ENCODE measurements around the gene TRPC4.

TRPC4 gene

GRCh38 chr13:37640499-37640898 lies 229.1 kb downstream of the TRPC4 start:
- H3K27me3 ChIP-seq (ENCODE audit: low read depth, low read length) = no peaks in the 10 kb centered on the region
- H3K9me3 ChIP-seq (ENCODE audit: insufficient read depth, low read length) = no peaks in the 10 kb centered on the region
- H3K4me2 ChIP-seq (ENCODE audit: low read length) = no peak overlapping the region
- no peak overlapping the region for H3K9ac ChIP-seq (ENCODE audit: low read length)
- H3K4me1 ChIP-seq (ENCODE audit: low read length) = peaks cover 19% of the 10 kb centered on the region
- H3K27ac ChIP-seq (ENCODE audit: low read length) = no peak overlapping the region
- H2AFZ ChIP-seq (ENCODE audit: low read depth, low read length) = no peak overlapping the region
- no peaks in the 10 kb centered on the region for H3K36me3 ChIP-seq (replicated peaks; ENCODE audit: low read depth, low read length)
- H4K20me1 ChIP-seq (ENCODE audit: insufficient read depth, low read length) = no peaks in the 10 kb centered on the region
- TF ChIP-seq EZH2phosphoT487 (IDR thresholded peaks at IDR 0.05; ENCODE audit: low read depth) = no peak
- TF ChIP-seq CTCF (IDR thresholded peaks at IDR 0.05; ENCODE audit: low read depth, low read length) = peak; percentile 61
- no peaks in the 10 kb centered on the region for H3K79me2 ChIP-seq (ENCODE audit: low read length)
- H3K4me3 ChIP-seq (ENCODE audit: low read length) = no peak overlapping the region

GRCh38 chr13:37636701-37637100 lies 232.9 kb downstream of the TRPC4 start:
- H3K79me2 ChIP-seq (ENCODE audit: low read length) = no peaks in the 10 kb centered on the region
- peak overlapping the region; percentile 28; the same call in 1 of the 2 replicates for H2AFZ ChIP-seq (ENCODE audit: low read depth, low read length)
- no peaks in the 10 kb centered on the region for H3K36me3 ChIP-seq (replicated peaks; ENCODE audit: low read depth, low read length)
- H3K9ac ChIP-seq (ENCODE audit: low read length) = no peak overlapping the region
- peaks cover 19% of the 10 kb centered on the region for H3K4me1 ChIP-seq (ENCODE audit: low read length)
- no peak overlapping the region for H3K27ac ChIP-seq (ENCODE audit: low read length)
- peak overlapping the region; percentile 42 for H3K4me2 ChIP-seq (ENCODE audit: low read length)
- no peaks in the 10 kb centered on the region for H4K20me1 ChIP-seq (ENCODE audit: insufficient read depth, low read length)
- no peak for TF ChIP-seq CTCF (IDR thresholded peaks at IDR 0.05; ENCODE audit: low read depth, low read length)
- H3K4me3 ChIP-seq (ENCODE audit: low read length) = peak overlapping the region; percentile 37
- H3K27me3 ChIP-seq (ENCODE audit: low read depth, low read length) = no peaks in the 10 kb centered on the region
- no peaks in the 10 kb centered on the region for H3K9me3 ChIP-seq (ENCODE audit: insufficient read depth, low read length)

GRCh38 chr13:37632294-37632693 lies 237.3 kb downstream of the TRPC4 start:
- Histone ChIP-seq H2AFZ (ENCODE audit: low read depth, low read length) (no peak overlapping the region), H3K27me3 (ENCODE audit: low read depth, low read length) (no peaks in the 10 kb centered on the region), H3K27ac (ENCODE audit: low read length) (no peak overlapping the region), H3K9ac (ENCODE audit: low read length) (no peak overlapping the region), H4K20me1 (ENCODE audit: insufficient read depth, low read length) (no peaks in the 10 kb centered on the region), H3K4me3 (ENCODE audit: low read length) (no peak overlapping the region), H3K9me3 (ENCODE audit: insufficient read depth, low read length) (no peaks in the 10 kb centered on the region), H3K36me3 (replicated peaks; ENCODE audit: low read depth, low read length) (no peaks in the 10 kb centered on the region), H3K4me2 (ENCODE audit: low read length) (no peak overlapping the region), H3K4me1 (ENCODE audit: low read length) (peaks cover 8% of the 10 kb centered on the region; the same call in 1 of the 2 replicates), H3K79me2 (ENCODE audit: low read length) (no peaks in the 10 kb centered on the region)
- TF ChIP-seq EZH2phosphoT487 (IDR thresholded peaks at IDR 0.05; ENCODE audit: low read depth) = no peak
- TF ChIP-seq CTCF (IDR thresholded peaks at IDR 0.05; ENCODE audit: low read depth, low read length) = no peak

- H2AFZ ChIP-seq (ENCODE audit: low read depth, low read length) = no peak overlapping the region
- H3K9ac ChIP-seq (ENCODE audit: low read length) = no peak overlapping the region
- H3K36me3 ChIP-seq (replicated peaks; ENCODE audit: low read depth, low read length) = no peaks in the 10 kb centered on the region
- TF ChIP-seq EZH2phosphoT487 (IDR thresholded peaks at IDR 0.05; ENCODE audit: low read depth) (no peak), CTCF (IDR thresholded peaks at IDR 0.05; ENCODE audit: low read depth, low read length) (no peak)
- H3K79me2 ChIP-seq (ENCODE audit: low read length) = no peaks in the 10 kb centered on the region
- H3K4me1 ChIP-seq (ENCODE audit: low read length) = no peaks in the 10 kb centered on the region
- no peaks in the 10 kb centered on the region for H3K9me3 ChIP-seq (ENCODE audit: insufficient read depth, low read length)
- H4K20me1 ChIP-seq (ENCODE audit: insufficient read depth, low read length) = no peaks in the 10 kb centered on the region
- no peaks in the 10 kb centered on the region for H3K27me3 ChIP-seq (ENCODE audit: low read depth, low read length)
- H3K4me2 ChIP-seq (ENCODE audit: low read length) = no peak overlapping the region
- no peak overlapping the region for H3K27ac ChIP-seq (ENCODE audit: low read length)
- H3K4me3 ChIP-seq (ENCODE audit: low read length) = no peak overlapping the region
Measured at GRCh38 chr13:37627428-37627827, 242.1 kb downstream of the TRPC4 start.

Data from OCI-LY3 (cell line).